ENCODE data around the gene ZNF516. TPM values are rescaled to one million over a fixed set of nuclear protein-coding genes. Genes with fewer than 3 reads are reported as not detected.

ZNF516 gene
- total RNA-seq, 1 donor = 16.3 TPM

- H4K20me1 ChIP-seq (ENCODE audit: insufficient read depth, low read length) = no peaks in the 10 kb centered on the region
- no peaks in the 10 kb centered on the region for H3K4me1 ChIP-seq (ENCODE audit: insufficient read depth, low read length)
- no peaks in the 10 kb centered on the region for H3K79me2 ChIP-seq (ENCODE audit: insufficient read depth, low read length)
- no peak for DNase-seq (ENCODE audit: insufficient read length, low spot score, missing footprints)
- H3K27me3 ChIP-seq (ENCODE audit: insufficient read depth, low read length) = no peaks in the 10 kb centered on the region
- H3K27ac ChIP-seq (ENCODE audit: low read depth, low read length) = no peak overlapping the region
- H3K4me3 ChIP-seq (ENCODE audit: insufficient read depth, low read length) = no peak overlapping the region
- TF ChIP-seq CTCF (IDR thresholded peaks at IDR 0.05; ENCODE audit: extremely low read depth, low read depth, low read length) = no peak
- H3K36me3 ChIP-seq (ENCODE audit: insufficient read depth, low read length) = no peaks in the 10 kb centered on the region
- no peak overlapping the region for H3K4me2 ChIP-seq (ENCODE audit: insufficient read depth, low read length)
- H2AFZ ChIP-seq (ENCODE audit: low read length) = no peak overlapping the region
- no peaks in the 10 kb centered on the region for H3K9me3 ChIP-seq (ENCODE audit: low read depth, low read length)
Observed at GRCh38 chr18:76322686-76323085, 172.4 kb downstream of the ZNF516 start.

GRCh38 chr18:76319366-76319765, 175.7 kb downstream of the ZNF516 start:
- Histone ChIP-seq H3K4me1 (ENCODE audit: insufficient read depth, low read length) (no peaks in the 10 kb centered on the region), H3K4me2 (ENCODE audit: insufficient read depth, low read length) (no peak overlapping the region), H3K27me3 (ENCODE audit: insufficient read depth, low read length) (no peaks in the 10 kb centered on the region), H3K36me3 (ENCODE audit: insufficient read depth, low read length) (no peaks in the 10 kb centered on the region), H3K27ac (ENCODE audit: low read depth, low read length) (no peak overlapping the region), H3K79me2 (ENCODE audit: insufficient read depth, low read length) (no peaks in the 10 kb centered on the region), H4K20me1 (ENCODE audit: insufficient read depth, low read length) (no peaks in the 10 kb centered on the region), H3K9me3 (ENCODE audit: low read depth, low read length) (no peaks in the 10 kb centered on the region), H2AFZ (ENCODE audit: low read length) (no peak overlapping the region), H3K4me3 (ENCODE audit: insufficient read depth, low read length) (no peak overlapping the region)
- TF ChIP-seq CTCF (IDR thresholded peaks at IDR 0.05; ENCODE audit: extremely low read depth, low read depth, low read length) = no peak
- peak; percentile 23 for DNase-seq (ENCODE audit: insufficient read length, low spot score, missing footprints)

- H3K4me2 ChIP-seq (ENCODE audit: insufficient read depth, low read length) = no peak overlapping the region
- no peak for TF ChIP-seq CTCF (IDR thresholded peaks at IDR 0.05; ENCODE audit: extremely low read depth, low read depth, low read length)
- H3K27me3 ChIP-seq (ENCODE audit: insufficient read depth, low read length) = no peaks in the 10 kb centered on the region
- no peaks in the 10 kb centered on the region for H4K20me1 ChIP-seq (ENCODE audit: insufficient read depth, low read length)
- no peaks in the 10 kb centered on the region for H3K79me2 ChIP-seq (ENCODE audit: insufficient read depth, low read length)
- no peak overlapping the region for H2AFZ ChIP-seq (ENCODE audit: low read length)
- no peak for DNase-seq (ENCODE audit: insufficient read length, low spot score, missing footprints)
- no peaks in the 10 kb centered on the region for H3K4me1 ChIP-seq (ENCODE audit: insufficient read depth, low read length)
- no peaks in the 10 kb centered on the region for H3K36me3 ChIP-seq (ENCODE audit: insufficient read depth, low read length)
- no peak overlapping the region for H3K4me3 ChIP-seq (ENCODE audit: insufficient read depth, low read length)
- H3K9me3 ChIP-seq (ENCODE audit: low read depth, low read length) = no peaks in the 10 kb centered on the region
- H3K27ac ChIP-seq (ENCODE audit: low read depth, low read length) = no peak overlapping the region
Observed at GRCh38 chr18:76318607-76319006, 176.4 kb downstream of the ZNF516 start.

- Histone ChIP-seq H3K4me2 (ENCODE audit: insufficient read depth, low read length) (no peak overlapping the region), H4K20me1 (ENCODE audit: insufficient read depth, low read length) (no peaks in the 10 kb centered on the region), H3K27me3 (ENCODE audit: insufficient read depth, low read length) (no peaks in the 10 kb centered on the region), H3K27ac (ENCODE audit: low read depth, low read length) (no peak overlapping the region), H2AFZ (ENCODE audit: low read length) (no peak overlapping the region), H3K9me3 (ENCODE audit: low read depth, low read length) (no peaks in the 10 kb centered on the region), H3K4me1 (ENCODE audit: insufficient read depth, low read length) (no peaks in the 10 kb centered on the region), H3K79me2 (ENCODE audit: insufficient read depth, low read length) (no peaks in the 10 kb centered on the region), H3K4me3 (ENCODE audit: insufficient read depth, low read length) (no peak overlapping the region), H3K36me3 (ENCODE audit: insufficient read depth, low read length) (no peaks in the 10 kb centered on the region)
- DNase-seq (ENCODE audit: insufficient read length, low spot score, missing footprints) = peak; percentile 45
- no peak for TF ChIP-seq CTCF (IDR thresholded peaks at IDR 0.05; ENCODE audit: extremely low read depth, low read depth, low read length)
Observed at GRCh38 chr18:76317136-76317535, 177.9 kb downstream of the ZNF516 start.
